ENCODE results near the gene SLC8A3. TPM values are rescaled to one million over a fixed set of nuclear protein-coding genes. Genes with fewer than 3 reads are reported as not detected.

Gene SLC8A3
- polyA plus RNA-seq, 3 donors = 0.01 TPM; not detected in 2

- Histone ChIP-seq H3K4me3 (replicated peaks in 1 of 3; ENCODE audit: low read depth in 2 of 3, low read length in 3 of 3) (no peak overlapping the region), H2AFZ (ENCODE audit: insufficient read depth, low read depth, low read length, poor library complexity, severe bottlenecking) (no peak overlapping the region), H3K79me2 (ENCODE audit: insufficient read depth, low read length) (no peaks in the 10 kb centered on the region), H3K9me3 (replicated peaks in 1 of 2; ENCODE audit: control insufficient read depth in 1 of 2, insufficient read depth in 1 of 2, low read length in 2 of 2) (no peaks in the 10 kb centered on the region), H3K27ac (ENCODE audit: low read depth in 1 of 2, low read length in 2 of 2) (no peak overlapping the region), H3K36me3 (replicated peaks in 1 of 2; ENCODE audit: control insufficient read depth in 1 of 2, insufficient read depth in 2 of 2, low read length in 2 of 2) (no peaks in the 10 kb centered on the region), H3K4me1 (ENCODE audit: control insufficient read depth in 1 of 2, insufficient read depth in 2 of 2, low read length in 2 of 2) (no peaks in the 10 kb centered on the region), H3K9ac (ENCODE audit: insufficient read depth, low read length, poor library complexity, severe bottlenecking) (no peak overlapping the region), H4K20me1 (ENCODE audit: insufficient read depth, low read length) (no peaks in the 10 kb centered on the region), H3K4me2 (replicated peaks; ENCODE audit: extremely low read depth, low read length, poor library complexity, severe bottlenecking) (no peak overlapping the region), H3K27me3 (ENCODE audit: control insufficient read depth in 2 of 2, insufficient read depth in 2 of 2, low read length in 2 of 2) (no peaks in the 10 kb centered on the region)
- intact Hi-C loops (cut with micrococcal nuclease) = no loop called here
- peaks cover 1 to 8% (median 4%) of the 10 kb centered on the region in 3 donors for H3K27me3 Mint-ChIP-seq (ENCODE audit: low read depth in 3 of 3)
- no CpG with 5 or more reads among the region's 2 CpGs for WGBS (ENCODE audit: insufficient coverage)
- no peaks in the 10 kb centered on the region for H3K4me1 Mint-ChIP-seq
- H3K27ac Mint-ChIP-seq = no peak overlapping the region
- no peaks in the 10 kb centered on the region for H3K9me3 Mint-ChIP-seq
- H3K36me3 Mint-ChIP-seq = no peaks in the 10 kb centered on the region
- TF ChIP-seq CTCF (IDR thresholded peaks at IDR 0.05) = no peak
- no peak overlapping the region for H3K4me3 Mint-ChIP-seq
- no peak for DNase-seq
These were observed 155.2 kb downstream of the SLC8A3 start for GRCh38 chr14:70033561-70033960.

- DNase-seq = no peak
- no peaks in the 10 kb centered on the region for H3K9me3 Mint-ChIP-seq
These were observed 155.6 kb downstream of the SLC8A3 start for GRCh38 chr14:70033116-70033515.

More at GRCh38 chr14:70033116-70033515, 155.6 kb downstream of the SLC8A3 start:
- Histone ChIP-seq H3K4me1 (ENCODE audit: control insufficient read depth in 1 of 2, insufficient read depth in 2 of 2, low read length in 2 of 2) (no peaks in the 10 kb centered on the region), H3K9me3 (replicated peaks in 1 of 2; ENCODE audit: control insufficient read depth in 1 of 2, insufficient read depth in 1 of 2, low read length in 2 of 2) (no peaks in the 10 kb centered on the region), H4K20me1 (ENCODE audit: insufficient read depth, low read length) (no peaks in the 10 kb centered on the region), H3K4me3 (replicated peaks in 1 of 3; ENCODE audit: low read depth in 2 of 3, low read length in 3 of 3) (no peak overlapping the region), H3K27me3 (ENCODE audit: control insufficient read depth in 2 of 2, insufficient read depth in 2 of 2, low read length in 2 of 2) (no peaks in the 10 kb centered on the region), H2AFZ (ENCODE audit: insufficient read depth, low read depth, low read length, poor library complexity, severe bottlenecking) (no peak overlapping the region), H3K9ac (ENCODE audit: insufficient read depth, low read length, poor library complexity, severe bottlenecking) (no peak overlapping the region), H3K4me2 (replicated peaks; ENCODE audit: extremely low read depth, low read length, poor library complexity, severe bottlenecking) (no peak overlapping the region), H3K79me2 (ENCODE audit: insufficient read depth, low read length) (no peaks in the 10 kb centered on the region), H3K36me3 (replicated peaks in 1 of 2; ENCODE audit: control insufficient read depth in 1 of 2, insufficient read depth in 2 of 2, low read length in 2 of 2) (no peaks in the 10 kb centered on the region), H3K27ac (ENCODE audit: low read depth in 1 of 2, low read length in 2 of 2) (no peak overlapping the region)
- WGBS (ENCODE audit: insufficient coverage) = 95% methylated on average over 7 of the region's 8 CpGs
- Mint-ChIP-seq H3K36me3 (no peaks in the 10 kb centered on the region), H3K4me3 (no peak overlapping the region), H3K27ac (no peak overlapping the region), H3K4me1 (no peaks in the 10 kb centered on the region), H3K27me3 (ENCODE audit: low read depth in 3 of 3) (peaks cover 1 to 10% (median 4%) of the 10 kb centered on the region in 3 donors)
- intact Hi-C loops (cut with micrococcal nuclease) = no loop called here
- no peak for TF ChIP-seq CTCF (IDR thresholded peaks at IDR 0.05)

Measured in CD14-positive monocyte (primary cell).